PC-9 (cell line): ENCODE data around the gene NEDD4. TPM values are rescaled to one million over a fixed set of nuclear protein-coding genes. Genes with fewer than 3 reads are reported as not detected.

Experiments
- BruUV-seq: library from RNA; stranded (reverse); fragments of 400-500 nt; replicated peaks from 2 replicates; lab custom pipeline; 2021; lab: Mats Ljungman, UMichigan
- CTCF ChIA-PET: fragments of 300-600 bp; sonication (Branson Sonifier 250); formaldehyde crosslinking; loops from one replicate; lab custom pipeline; 2022; ENCODE audit warnings: antibody characterized with exemption; lab: Charles Lee
- POLR2A ChIA-PET: fragments of 300-600 bp; sonication (Branson Sonifier 250); formaldehyde crosslinking; loops from one replicate; lab custom pipeline; 2022; ENCODE audit warnings: antibody characterized with exemption; ENCODE audit not compliant: unreplicated experiment; lab: Charles Lee
- DNase-seq, 2 experiments: peaks; one replicate each; pipeline versions ENCODE4 v3.0.0 to v3.0.0-alpha.2; 2015 to 2022; ENCODE audit warnings: mixed read lengths in 1 of 2
- H2AFZ ChIP-seq: fragments of 200-600 bp; sonication (generic); 2 replicates; pipeline ENCODE4 v1.8.1; 2017; ENCODE audit warnings: antibody characterized with exemption
- H3F3A ChIP-seq: fragments of 200-600 bp; sonication (generic); 2 replicates; pipeline ENCODE4 v1.8.1; 2017; ENCODE audit warnings: antibody characterized with exemption, mild to moderate bottlenecking, low read depth; ENCODE audit not compliant: insufficient read depth
- H3K27ac ChIP-seq: fragments of 200-600 bp; sonication (generic); 2 replicates; pipeline ENCODE4 v1.6.1; 2016; ENCODE audit warnings: mixed run types
- H3K27me3 ChIP-seq: fragments of 200-600 bp; sonication (generic); 2 replicates; pipeline ENCODE4 v1.6.1; 2016; ENCODE audit warnings: low read depth, mixed run types; ENCODE audit not compliant: insufficient read depth
- H3K36me3 ChIP-seq: fragments of 200-600 bp; sonication (generic); 2 replicates; pipeline ENCODE4 v1.6.1; 2016; ENCODE audit warnings: low read depth, mixed run types
- H3K4me1 ChIP-seq: fragments of 200-600 bp; sonication (generic); replicated peaks from 2 replicates; pipeline ENCODE4 v1.6.1; 2016; ENCODE audit warnings: mixed run types; ENCODE audit not compliant: insufficient read depth
- H3K4me2 ChIP-seq: fragments of 200-600 bp; sonication (generic); 2 replicates; pipeline ENCODE4 v1.6.1; 2017; ENCODE audit warnings: mixed run types
- H3K4me3 ChIP-seq: fragments of 200-600 bp; sonication (generic); 2 replicates; pipeline ENCODE4 v1.6.1; 2016; ENCODE audit warnings: mixed run types
- H3K79me2 ChIP-seq: fragments of 200-600 bp; sonication (generic); 2 replicates; pipeline ENCODE4 v1.6.1; 2017; ENCODE audit warnings: low read depth, mixed run types
- H3K9me2 ChIP-seq: fragments of 200-600 bp; sonication (generic); 2 replicates; pipeline ENCODE4 v1.8.1; 2017; ENCODE audit warnings: mild to moderate bottlenecking; ENCODE audit not compliant: insufficient read depth
- H3K9me3 ChIP-seq: fragments of 200-600 bp; sonication (generic); 2 replicates; pipeline ENCODE4 v1.8.1; 2016; ENCODE audit warnings: low read depth; ENCODE audit not compliant: insufficient read depth
- H4K20me1 ChIP-seq: fragments of 200-600 bp; sonication (generic); 2 replicates; pipeline ENCODE4 v1.8.1; 2017; ENCODE audit not compliant: insufficient read depth
- CTCF ChIP-seq: fragments of 200-600 bp; sonication (generic); conservative IDR thresholded peaks from 2 replicates; pipeline ENCODE4 v1.6.1; 2017; ENCODE audit warnings: mixed run types, antibody characterized with exemption, mild to moderate bottlenecking, moderate library complexity
- EZH2 ChIP-seq: fragments of 200-600 bp; sonication (generic); IDR thresholded peaks from 2 replicates; pipeline ENCODE4 v1.8.0; 2017; ENCODE audit warnings: antibody characterized with exemption, low read depth
- intact Hi-C: fragments of 100-400 bp; cut with micrococcal nuclease; formaldehyde crosslinking; loops from one replicate; pipeline ENCODE4 v1.10.0; 2022; ENCODE audit not compliant: unreplicated experiment
- total RNA-seq: library from RNA; stranded (reverse); gene quantifications from 2 replicates; pipeline ENCODE4 v1.2.3, GENCODE V29; 2021

Gene NEDD4
- total RNA-seq, 1 experiment from 2014 or later, result 24.5 TPM

- CTCF ChIA-PET, result no interaction called here
These were observed 163.6 kb downstream of the NEDD4 start for GRCh38 chr15:55829826-55830225.

GRCh38 chr15:55827955-55828354 is 165.5 kb downstream of the NEDD4 start:
- no TSS peak for BruUV-seq
- Histone ChIP-seq H2AFZ (no peak overlapping the region), H3K79me2 (no peaks in the 10 kb centered on the region), H3K9me3 (no peaks in the 10 kb centered on the region), H3K9me2 (no peaks in the 10 kb centered on the region), H3K4me2 (no peak overlapping the region), H3K27ac (no peak overlapping the region), H3K4me3 (no peak overlapping the region), H3K27me3 (no peaks in the 10 kb centered on the region), H3F3A (no peaks in the 10 kb centered on the region), H3K4me1 (no peaks in the 10 kb centered on the region), H3K36me3 (no peaks in the 10 kb centered on the region), H4K20me1 (no peaks in the 10 kb centered on the region)
- DNase-seq, result no peak
- intact Hi-C loops, result no loop called here
- POLR2A ChIA-PET, result no interaction called here
- TF ChIP-seq EZH2, result no peak
- no peak for TF ChIP-seq CTCF
- CTCF ChIA-PET, result no interaction called here

More at GRCh38 chr15:55829826-55830225, 163.6 kb downstream of the NEDD4 start:
- H3K9me3 ChIP-seq, result no peaks in the 10 kb centered on the region
- H4K20me1 ChIP-seq, result no peaks in the 10 kb centered on the region
- no peaks in the 10 kb centered on the region for H3K9me2 ChIP-seq
- H3K4me2 ChIP-seq, result no peak overlapping the region
- H3K27me3 ChIP-seq, result no peaks in the 10 kb centered on the region
- no peaks in the 10 kb centered on the region for H3K79me2 ChIP-seq
- no peaks in the 10 kb centered on the region for H3F3A ChIP-seq
- H3K4me3 ChIP-seq, result no peak overlapping the region
- H3K27ac ChIP-seq, result no peak overlapping the region
- TF ChIP-seq CTCF, result no peak
- no peak for TF ChIP-seq EZH2
- H2AFZ ChIP-seq, result no peak overlapping the region
- no peak for DNase-seq
- intact Hi-C loops, result no loop called here
- POLR2A ChIA-PET, result no interaction called here
- no peaks in the 10 kb centered on the region for H3K4me1 ChIP-seq
- H3K36me3 ChIP-seq, result no peaks in the 10 kb centered on the region
- no TSS peak for BruUV-seq

- Histone ChIP-seq H2AFZ (no peak overlapping the region), H4K20me1 (no peaks in the 10 kb centered on the region), H3K4me2 (no peak overlapping the region), H3K36me3 (no peaks in the 10 kb centered on the region), H3K27me3 (no peaks in the 10 kb centered on the region), H3K9me2 (no peaks in the 10 kb centered on the region), H3K79me2 (no peaks in the 10 kb centered on the region), H3K27ac (no peak overlapping the region), H3K9me3 (no peaks in the 10 kb centered on the region), H3K4me3 (no peak overlapping the region), H3K4me1 (no peaks in the 10 kb centered on the region), H3F3A (no peaks in the 10 kb centered on the region)
- POLR2A ChIA-PET, result no interaction called here
- BruUV-seq, result no TSS peak
- TF ChIP-seq EZH2 (no peak), CTCF (no peak)
- intact Hi-C loops, result no loop called here
- DNase-seq, result no peak
- CTCF ChIA-PET, result no interaction called here
These were observed 166.2 kb downstream of the NEDD4 start for GRCh38 chr15:55827204-55827603.
